Measurements from ENCODE around the gene CRBN. TPM values are rescaled to one million over a fixed set of nuclear protein-coding genes. Genes with fewer than 3 reads are reported as not detected.
A peak's percentile ranks its signal among the peaks of the same experiment; 100 is the strongest.

Gene CRBN
- total and polyA plus RNA-seq, 2 of the 13 experiments (the other 11 are each of a cell fraction or from before 2014, with no cell fraction given), result 30.8 to 36.1 TPM

DNA sequence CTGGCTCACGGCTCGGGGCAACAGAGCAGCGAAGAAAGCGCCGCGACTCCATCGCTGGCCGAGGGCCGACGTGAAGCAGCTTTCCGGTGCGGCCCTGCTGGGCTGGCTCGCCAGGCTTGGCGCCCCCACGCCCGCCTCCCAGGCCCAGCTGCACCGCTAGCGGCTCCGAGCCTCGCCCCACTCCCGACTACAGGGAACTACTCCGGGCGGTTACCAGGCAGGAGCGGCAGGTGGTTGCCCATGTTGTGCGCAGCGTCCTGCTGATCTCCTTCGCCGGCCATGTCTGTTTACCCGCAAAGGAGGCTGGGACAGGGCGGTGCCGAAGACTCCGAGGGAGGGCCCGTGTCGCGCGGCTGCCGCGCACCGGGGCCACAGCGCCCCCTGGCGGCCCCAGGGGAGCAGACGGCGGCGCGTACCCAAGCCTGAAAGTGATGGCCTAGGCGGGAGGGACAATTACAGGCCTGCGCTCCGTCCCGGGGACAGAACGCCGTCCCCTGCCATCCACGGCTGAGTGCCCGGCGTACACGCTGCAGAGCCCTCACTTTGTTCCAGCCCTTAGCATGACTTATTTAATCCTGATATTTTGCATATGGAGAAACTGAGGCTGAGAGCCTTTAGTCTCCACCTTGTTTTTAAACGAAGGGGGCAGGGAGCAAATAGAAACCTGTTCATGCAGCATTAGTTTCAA is at the start of gene CRBN (continued):
- TF ChIP-seq, protein P1, sequence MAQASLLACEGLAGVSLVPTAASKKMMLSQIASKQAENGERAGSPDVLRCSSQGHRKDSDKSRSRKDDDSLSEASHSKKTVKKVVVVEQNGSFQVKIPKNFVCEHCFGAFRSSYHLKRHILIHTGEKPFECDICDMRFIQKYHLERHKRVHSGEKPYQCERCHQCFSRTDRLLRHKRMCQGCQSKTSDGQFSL (CRISPR knock-in tag; IDR thresholded peaks at IDR 0.05), result 0 out of 2 replicates have a peak, but pooled peaks have one; percentile 47
- TF ChIP-seq NR2C2 (CRISPR knock-in tag; IDR thresholded peaks at IDR 0.05; ENCODE audit: borderline replicate concordance) (peak; percentile 63), CBX5 (CRISPR knock-in tag; IDR thresholded peaks at IDR 0.05; ENCODE audit: borderline replicate concordance) (peak; percentile 85; the same call in 1 of the 2 replicates), MYNN (CRISPR knock-in tag; IDR thresholded peaks at IDR 0.05; ENCODE audit: low read depth) (no peak), SMAD9 (CRISPR knock-in tag; IDR thresholded peaks at IDR 0.05) (peak; percentile 93), PITX1 (CRISPR knock-in tag; IDR thresholded peaks at IDR 0.05) (peak; percentile 44; the same call in 1 of the 2 replicates), MAF1 (CRISPR knock-in tag; IDR thresholded peaks at IDR 0.05; ENCODE audit: borderline replicate concordance) (peak; percentile 89), ZNF225 (CRISPR knock-in tag; IDR thresholded peaks at IDR 0.05) (peak; percentile 95), ZNF124 (CRISPR knock-in tag; IDR thresholded peaks at IDR 0.05) (peak; percentile 94), KLF16 (CRISPR knock-in tag; IDR thresholded peaks at IDR 0.05) (peak in 1 of 2 experiments; percentile 88; a peak in 2 of 4 replicates), MAZ (IDR thresholded peaks at IDR 0.05; ENCODE audit: borderline replicate concordance, low read depth, low read length) (0 out of 2 replicates have a peak, but pooled peaks have one; percentile 60), MAZ (CRISPR knock-in tag; IDR thresholded peaks at IDR 0.05; ENCODE audit: low read depth) (peak; percentile 69), IKZF1 (IDR thresholded peaks at IDR 0.05) (no peak), ONECUT2 (CRISPR knock-in tag; IDR thresholded peaks at IDR 0.05) (no peak), MLLT10 (CRISPR knock-in tag; IDR thresholded peaks at IDR 0.05) (no peak), ZNF546 (CRISPR knock-in tag; conservative IDR thresholded peaks at IDR 0.05) (no peak), GTF2F1 (IDR thresholded peaks at IDR 0.05; ENCODE audit: low read length) (no peak)
- TF ChIP-seq, protein P2, sequence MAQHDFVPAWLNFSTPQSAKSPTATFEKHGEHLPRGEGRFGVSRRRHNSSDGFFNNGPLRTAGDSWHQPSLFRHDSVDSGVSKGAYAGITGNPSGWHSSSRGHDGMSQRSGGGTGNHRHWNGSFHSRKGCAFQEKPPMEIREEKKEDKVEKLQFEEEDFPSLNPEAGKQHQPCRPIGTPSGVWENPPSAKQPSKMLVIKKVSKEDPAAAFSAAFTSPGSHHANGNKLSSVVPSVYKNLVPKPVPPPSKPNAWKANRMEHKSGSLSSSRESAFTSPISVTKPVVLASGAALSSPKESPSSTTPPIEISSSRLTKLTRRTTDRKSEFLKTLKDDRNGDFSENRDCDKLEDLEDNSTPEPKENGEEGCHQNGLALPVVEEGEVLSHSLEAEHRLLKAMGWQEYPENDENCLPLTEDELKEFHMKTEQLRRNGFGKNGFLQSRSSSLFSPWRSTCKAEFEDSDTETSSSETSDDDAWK (CRISPR knock-in tag; IDR thresholded peaks at IDR 0.05), result no peak
- TF ChIP-seq, protein P3, sequence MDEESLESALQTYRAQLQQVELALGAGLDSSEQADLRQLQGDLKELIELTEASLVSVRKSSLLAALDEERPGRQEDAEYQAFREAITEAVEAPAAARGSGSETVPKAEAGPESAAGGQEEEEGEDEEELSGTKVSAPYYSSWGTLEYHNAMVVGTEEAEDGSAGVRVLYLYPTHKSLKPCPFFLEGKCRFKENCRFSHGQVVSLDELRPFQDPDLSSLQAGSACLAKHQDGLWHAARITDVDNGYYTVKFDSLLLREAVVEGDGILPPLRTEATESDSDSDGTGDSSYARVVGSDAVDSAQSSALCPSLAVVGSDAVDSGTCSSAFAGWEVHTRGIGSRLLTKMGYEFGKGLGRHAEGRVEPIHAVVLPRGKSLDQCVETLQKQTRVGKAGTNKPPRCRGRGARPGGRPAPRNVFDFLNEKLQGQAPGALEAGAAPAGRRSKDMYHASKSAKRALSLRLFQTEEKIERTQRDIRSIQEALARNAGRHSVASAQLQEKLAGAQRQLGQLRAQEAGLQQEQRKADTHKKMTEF (CRISPR knock-in tag; IDR thresholded peaks at IDR 0.05), result peak; percentile 98
- TF ChIP-seq, protein P4, sequence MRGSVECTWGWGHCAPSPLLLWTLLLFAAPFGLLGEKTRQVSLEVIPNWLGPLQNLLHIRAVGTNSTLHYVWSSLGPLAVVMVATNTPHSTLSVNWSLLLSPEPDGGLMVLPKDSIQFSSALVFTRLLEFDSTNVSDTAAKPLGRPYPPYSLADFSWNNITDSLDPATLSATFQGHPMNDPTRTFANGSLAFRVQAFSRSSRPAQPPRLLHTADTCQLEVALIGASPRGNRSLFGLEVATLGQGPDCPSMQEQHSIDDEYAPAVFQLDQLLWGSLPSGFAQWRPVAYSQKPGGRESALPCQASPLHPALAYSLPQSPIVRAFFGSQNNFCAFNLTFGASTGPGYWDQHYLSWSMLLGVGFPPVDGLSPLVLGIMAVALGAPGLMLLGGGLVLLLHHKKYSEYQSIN (CRISPR knock-in tag; IDR thresholded peaks at IDR 0.05; ENCODE audit: borderline replicate concordance), result no peak
- TF ChIP-seq, protein P5, sequence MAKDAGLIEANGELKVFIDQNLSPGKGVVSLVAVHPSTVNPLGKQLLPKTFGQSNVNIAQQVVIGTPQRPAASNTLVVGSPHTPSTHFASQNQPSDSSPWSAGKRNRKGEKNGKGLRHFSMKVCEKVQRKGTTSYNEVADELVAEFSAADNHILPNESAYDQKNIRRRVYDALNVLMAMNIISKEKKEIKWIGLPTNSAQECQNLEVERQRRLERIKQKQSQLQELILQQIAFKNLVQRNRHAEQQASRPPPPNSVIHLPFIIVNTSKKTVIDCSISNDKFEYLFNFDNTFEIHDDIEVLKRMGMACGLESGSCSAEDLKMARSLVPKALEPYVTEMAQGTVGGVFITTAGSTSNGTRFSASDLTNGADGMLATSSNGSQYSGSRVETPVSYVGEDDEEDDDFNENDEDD (CRISPR knock-in tag; IDR thresholded peaks at IDR 0.05; ENCODE audit: borderline replicate concordance), result peak; percentile 80; the same call in 1 of the 2 replicates
- TF ChIP-seq, protein P6, sequence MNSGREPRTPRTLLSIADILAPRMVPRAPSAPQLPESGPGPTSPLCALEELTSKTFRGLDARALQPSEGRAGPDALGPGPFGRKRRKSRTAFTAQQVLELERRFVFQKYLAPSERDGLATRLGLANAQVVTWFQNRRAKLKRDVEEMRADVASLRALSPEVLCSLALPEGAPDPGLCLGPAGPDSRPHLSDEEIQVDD (CRISPR knock-in tag; IDR thresholded peaks at IDR 0.05; ENCODE audit: borderline replicate concordance), result no peak; the same call in none of the 2 replicates
- TF ChIP-seq, protein P7, sequence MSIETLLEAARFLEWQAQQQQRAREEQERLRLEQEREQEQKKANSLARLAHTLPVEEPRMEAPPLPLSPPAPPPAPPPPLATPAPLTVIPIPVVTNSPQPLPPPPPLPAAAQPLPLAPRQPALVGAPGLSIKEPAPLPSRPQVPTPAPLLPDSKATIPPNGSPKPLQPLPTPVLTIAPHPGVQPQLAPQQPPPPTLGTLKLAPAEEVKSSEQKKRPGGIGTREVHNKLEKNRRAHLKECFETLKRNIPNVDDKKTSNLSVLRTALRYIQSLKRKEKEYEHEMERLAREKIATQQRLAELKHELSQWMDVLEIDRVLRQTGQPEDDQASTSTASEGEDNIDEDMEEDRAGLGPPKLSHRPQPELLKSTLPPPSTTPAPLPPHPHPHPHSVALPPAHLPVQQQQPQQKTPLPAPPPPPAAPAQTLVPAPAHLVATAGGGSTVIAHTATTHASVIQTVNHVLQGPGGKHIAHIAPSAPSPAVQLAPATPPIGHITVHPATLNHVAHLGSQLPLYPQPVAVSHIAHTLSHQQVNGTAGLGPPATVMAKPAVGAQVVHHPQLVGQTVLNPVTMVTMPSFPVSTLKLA (IDR thresholded peaks at IDR 0.05), result no peak

Data from HepG2 (cell line).